Hypothalamus (tissue), 51 donors: ENCODE data around the gene DBX1.
"Not testable (repeated sequence)": the region's sequence is repeated elsewhere in the genome, so short reads cannot be mapped to it uniquely, and the experiment has no call there.

Experiments
- DNase-seq, 51 donors: peaks; one replicate each; lab custom pipeline; 2025; lab: John Stamatoyannopoulos, UW

The DBX1 gene

DNA sequence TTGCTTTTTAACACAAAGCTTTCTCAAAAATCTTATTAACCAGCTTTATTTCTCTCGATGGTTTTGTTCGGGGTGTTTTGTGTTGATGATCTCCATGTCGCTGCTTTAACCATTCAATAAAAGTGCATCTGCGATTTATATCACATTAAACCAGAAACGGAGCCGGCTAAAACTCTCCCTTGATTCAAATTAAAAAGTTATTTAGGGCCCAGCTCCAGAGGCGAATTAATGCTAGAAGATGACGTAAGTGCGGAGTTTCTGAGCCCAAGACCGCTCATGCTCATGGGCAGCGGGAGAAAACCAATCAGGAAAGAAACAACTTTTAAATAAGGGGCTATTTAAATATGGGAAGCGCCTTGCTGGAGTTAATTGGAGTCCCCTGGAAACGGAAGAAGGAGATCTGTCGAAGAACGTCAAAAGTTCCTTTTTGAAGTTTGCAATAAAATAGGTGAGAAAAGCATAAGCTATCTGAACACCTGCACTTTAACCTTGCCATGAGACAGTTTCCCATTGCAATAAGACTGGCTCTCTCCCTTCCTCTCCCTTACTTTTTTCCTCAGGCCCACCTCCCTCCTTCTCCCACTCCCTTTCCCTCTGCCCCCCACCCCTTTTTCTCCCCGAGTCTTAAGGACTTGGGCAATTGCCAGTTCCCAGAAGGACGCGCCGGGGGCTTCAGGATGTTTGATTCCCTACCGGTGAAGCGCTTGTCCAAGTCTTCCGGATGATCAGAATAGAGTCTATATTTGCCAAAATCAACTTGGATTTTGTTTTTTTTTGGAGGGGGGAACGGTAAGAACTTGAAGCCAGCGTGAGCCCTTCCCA is 1.9 kb upstream of the DBX1 start:
- no peak for DNase-seq

DNA sequence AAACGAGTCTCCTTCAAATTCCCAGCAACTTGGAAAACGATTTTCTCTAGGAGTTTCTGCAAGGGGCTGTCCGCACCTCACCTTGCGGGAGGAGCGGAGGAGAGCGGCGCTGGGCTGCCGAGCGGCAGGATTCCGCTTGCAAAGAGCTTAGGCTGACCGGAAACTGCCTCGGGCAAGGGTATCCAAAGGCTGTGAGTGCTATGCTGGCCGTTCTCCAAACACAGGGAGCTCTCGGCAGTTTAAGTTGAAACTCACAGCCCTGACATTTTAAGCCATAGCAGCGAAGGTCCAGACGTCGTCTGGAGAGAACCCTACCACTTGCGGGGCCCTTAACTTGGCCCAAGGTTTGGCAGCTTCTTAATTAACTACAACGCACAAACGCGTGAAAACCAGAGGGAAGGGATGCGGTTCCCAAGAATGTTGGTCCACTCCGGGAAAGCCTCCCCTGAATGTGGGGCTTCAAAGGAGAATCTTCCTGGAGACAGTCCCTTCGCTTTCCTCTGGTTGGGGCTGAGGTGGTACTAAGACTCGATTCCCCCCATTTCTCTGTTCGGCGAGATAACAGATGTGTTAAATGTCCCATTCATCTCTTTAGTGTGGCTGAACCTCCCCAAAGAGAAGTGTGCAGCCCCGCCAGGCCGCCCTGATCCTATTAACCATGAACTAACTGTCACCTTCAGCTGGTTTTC is 1.1 kb upstream of the DBX1 start:
- no peak for DNase-seq

DNA sequence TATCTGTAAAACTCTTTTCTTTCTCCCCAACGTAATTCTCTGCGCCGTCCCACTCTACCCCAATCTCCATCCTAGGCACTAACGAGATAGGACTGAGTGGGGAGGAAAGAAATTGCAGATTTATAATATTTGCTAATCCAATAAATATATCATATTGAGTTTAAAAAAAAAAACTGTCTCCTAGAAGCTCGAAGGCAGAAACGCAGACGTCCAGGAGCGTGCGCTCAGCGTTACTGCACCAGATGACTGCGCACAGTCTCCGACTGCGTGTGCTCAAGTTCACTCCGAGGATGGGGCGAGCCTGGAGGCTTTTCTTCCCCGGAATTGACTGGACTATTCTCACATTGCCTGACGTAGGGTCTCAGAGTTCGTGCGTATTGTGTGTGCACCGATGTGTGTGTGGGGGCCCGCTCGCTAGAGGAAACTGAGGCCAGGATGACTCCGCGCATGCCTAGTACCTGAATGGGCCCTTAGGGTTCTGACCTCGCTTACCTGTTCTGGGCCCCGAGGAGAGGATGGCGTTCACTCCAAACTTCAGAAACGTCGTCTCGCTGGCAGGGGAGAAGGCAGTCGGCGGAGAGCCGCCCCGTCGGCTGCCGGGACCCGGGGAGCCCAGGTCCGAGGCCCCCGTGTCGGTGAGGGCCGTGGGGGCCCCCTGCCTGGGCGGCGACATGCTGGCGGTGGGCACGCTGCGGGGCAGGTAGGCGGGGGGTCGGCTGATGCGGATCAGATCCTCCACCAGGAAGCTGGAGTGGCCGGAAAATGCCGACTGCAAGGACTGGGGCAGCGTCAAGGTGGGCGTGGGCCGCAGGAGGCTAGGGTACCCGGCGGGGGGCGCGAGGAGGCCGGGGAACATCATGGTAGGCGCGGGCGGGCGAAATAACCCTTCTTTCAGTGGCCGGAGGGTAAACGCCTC is 551 bp downstream of the DBX1 start:
- DNase-seq: no peak

DNA sequence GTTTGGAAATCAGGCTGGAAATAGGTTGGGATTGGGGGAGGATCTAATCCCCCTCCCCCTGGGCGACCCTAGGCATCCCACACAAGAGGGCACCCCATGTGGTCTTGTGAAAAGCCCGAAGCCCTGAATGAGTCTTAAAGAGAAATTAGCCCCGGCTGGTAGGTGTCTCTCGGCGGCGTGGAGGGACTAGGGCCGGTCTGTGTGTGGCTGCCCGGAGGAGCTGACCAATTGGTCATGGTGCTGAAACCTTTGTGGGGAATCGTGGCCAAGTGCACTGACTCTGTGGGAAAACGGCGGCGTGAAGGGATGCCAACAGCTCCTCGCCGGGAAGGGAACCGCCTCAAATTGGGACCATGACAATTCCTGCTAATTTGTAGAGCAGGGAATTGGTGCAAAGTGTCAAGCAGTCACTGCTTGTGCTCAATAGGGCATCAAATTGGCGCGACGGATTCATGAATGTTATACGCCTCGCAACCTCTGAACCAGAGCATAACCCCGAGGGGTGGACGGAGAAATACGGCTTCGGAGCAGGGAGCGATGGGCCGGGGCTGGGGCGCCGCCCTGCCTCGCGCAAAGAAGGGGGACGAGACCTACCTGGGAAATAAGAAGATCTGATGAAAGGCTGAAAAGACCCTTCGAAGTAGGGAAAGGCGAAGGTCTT is 1.5 kb downstream of the DBX1 start:
- DNase-seq: peak in 21 of 51 donors; percentile 2 to 38 (median 10)

DNA sequence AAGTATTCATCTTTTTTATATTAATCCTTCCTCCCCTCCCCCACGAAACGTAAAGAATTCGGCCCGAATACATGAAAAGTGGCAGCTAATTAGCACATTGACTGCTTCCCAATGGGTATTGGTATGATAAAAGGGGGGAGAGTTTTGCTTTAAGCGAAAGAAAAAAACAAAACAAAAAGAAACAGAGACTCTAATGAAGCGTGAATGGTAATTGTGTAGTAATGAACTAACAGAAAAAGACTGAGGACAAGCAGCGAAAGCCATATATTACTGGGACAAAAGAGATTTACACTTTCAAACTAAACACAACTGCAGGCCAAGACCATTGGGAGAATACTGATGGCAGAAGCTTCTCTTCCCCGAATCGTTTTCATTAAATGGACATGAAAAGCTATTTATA is 2.5 kb downstream of the DBX1 start:
- no peak for DNase-seq

DNA sequence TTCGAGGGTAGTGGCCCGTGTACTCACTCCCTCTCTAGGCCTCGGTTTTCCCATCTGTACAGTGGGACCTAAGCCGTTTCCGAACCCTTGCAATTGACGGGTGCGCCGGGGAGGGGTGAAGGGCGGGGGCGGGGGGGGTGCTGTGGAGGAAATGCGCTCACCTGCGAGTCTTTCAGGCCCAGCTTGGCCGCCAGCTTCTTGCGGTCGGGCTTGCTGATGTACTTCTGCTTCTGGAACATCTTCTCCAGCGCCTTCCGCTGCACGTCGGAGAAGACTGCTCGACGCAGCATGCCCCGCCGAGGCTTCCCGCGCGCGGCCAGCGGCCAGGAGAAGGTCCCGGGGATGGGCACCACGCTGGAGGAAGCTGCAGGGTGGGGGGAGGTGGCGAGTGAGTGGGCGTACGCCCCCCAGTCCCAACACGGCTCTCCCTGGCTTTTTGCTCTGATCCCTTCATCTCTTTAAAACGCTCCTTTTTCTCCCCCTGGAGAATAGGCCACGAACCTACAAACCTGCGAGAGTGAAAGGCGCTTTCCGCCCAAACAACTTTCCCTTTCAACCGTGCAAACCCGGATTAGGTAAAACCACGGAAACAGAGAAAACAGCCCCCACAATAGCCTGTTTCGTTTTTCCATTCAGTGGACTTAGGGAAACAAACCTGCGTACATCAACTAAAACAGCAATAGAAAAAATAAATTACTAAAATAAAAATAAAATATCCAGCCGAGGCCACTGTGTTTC is 3.2 kb downstream of the DBX1 start:
- DNase-seq: no peak

DNA sequence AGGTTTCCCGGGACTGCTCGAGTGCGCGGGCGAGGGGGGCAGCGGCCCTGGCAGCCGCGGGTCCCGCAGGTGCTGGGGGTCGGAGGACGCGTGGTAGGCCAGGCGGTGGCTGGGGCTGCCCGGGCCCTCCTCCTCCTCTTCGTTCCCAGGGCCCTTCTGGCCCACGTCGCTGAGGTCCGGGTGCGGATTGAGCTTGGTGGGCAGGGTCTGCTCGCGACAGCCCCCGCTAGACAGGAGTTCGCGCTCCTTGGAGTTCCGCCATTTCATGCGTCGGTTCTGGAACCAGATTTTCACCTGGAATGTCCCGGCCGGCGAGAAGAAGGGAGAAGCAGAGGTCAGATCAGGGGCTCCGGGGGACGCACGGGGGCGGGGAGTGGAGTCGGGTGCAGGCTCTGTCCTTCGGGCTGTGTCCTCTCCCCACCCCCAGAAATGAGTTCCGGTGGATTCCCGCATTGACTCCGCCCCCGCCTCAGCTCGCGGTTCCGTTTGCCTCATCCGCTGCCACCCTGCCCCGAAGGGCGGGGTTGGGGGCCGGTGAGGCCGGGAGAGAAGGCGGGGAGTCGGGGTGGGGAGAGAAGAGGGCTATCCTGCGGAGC is 3.9 kb downstream of the DBX1 start:
- DNase-seq: no peak

DNA sequence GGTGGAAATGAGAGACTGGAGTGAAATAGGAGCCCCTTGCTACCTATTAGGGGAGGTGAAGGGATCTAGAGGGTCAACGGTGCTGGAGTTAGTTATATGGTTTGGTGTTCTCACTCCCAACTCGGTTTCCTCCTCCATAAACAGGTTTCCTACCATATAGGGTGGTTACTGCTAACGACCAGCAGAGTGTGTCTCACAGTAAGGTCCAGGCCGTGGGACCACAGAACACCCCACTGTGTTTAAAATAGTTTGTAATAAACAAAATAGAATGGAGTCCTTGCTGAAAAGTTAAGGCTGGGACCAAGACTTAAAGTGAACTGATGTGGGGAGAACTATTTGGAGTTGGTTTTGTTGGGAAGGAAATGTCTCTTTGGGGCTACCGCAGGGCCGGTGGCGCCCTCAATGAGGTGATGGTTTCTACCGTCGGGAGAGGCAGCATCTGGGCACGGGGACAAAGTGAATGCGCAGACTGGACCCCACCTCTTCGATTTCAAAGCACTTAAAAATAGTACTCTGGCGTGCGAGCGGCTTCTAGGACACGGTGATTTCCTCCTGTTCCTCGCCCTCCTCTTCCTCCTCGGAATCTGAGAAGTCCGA is 4.5 kb downstream of the DBX1 start:
- no peak for DNase-seq

DNA sequence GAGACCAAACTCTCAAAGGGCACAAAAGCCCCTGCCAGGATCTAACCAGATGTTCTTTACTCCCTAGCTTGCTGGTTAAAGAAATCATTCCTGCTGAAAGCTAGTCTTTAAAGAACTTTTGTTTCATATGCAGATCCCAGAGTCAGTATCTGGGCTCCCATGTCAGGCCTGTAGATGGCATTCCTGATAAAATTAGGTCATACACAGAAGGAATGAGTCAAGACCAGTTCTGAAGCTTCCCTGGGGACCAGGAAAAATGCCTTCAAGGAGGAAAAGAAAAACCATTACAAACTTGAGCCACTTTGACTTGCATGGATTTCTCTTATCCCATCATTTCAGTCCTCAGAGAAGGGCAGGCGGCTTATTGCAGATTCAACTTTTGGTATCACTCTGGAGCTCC is 5.9 kb downstream of the DBX1 start:
- no peak for DNase-seq

DNA sequence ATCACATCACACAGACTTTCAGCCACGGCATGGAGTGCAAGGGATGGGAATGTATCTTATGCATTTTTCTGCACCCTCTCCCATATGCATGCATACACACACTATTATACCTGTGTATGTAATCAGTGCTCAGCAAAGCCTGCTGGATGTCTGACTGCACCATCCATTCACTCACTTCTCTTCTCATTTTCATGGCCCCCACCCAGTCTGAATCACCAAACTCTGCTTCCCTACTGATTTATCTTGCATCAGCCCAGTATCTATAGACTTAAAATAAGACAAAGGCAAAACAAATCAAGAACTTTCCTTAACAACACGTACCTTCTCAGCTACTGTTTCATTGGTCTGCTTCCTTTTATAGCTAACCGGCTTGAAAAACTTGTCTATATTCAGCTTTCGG is 21.6 kb downstream of the DBX1 start:
- DNase-seq: no peak

DNA sequence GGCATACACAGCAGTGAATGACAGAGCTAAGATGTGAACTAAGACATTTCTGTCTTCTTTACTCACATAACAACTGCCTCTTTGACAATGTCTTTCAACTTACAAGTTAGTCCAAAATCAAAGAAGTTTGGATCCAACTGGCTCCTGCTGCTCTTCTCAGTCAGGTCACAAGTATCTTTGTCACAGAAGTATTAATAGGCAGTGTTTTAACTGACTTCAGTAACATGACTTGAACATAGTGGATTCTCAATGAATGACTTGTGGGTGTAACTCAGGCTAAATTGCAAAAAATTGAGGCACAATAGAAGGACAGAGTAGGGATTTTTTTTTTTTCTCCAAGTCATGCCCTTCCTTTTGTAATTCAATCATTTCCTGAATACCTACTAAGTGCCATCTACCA is 22.6 kb downstream of the DBX1 start:
- no peak for DNase-seq

DNA sequence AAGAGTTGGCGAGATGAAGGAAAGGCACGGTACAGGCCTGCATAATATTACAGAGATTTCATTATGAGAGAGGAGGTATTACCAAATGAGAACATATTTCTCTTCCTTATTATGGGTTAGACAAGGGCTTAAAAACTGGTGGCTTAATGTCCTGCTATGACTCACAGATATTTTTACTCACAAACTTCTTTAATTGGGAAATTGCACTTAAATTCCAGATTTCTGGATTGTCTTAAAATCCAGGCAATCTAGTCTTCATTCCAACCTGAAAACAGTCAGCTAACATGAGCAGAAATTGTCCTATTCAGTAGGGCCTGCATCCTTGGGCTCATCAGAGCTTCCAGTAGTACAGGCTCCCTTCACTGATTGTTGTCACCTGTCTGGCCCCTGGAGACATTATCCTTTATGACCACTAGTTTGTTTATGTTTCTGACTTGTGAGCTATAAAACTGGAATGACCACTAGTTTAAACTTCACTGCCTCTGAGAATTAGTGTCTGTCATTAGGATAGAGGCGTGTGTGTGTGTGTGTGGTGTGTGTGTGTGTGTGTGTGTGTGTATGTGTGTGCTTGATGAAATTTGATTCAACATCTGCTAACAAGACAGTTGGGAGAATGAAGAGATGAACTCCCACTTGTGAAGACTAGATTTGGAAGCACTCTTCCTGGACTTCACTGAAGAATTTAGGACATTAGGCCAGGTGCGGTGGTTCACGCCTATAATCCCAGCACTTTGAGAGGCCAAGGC is 25.1 kb downstream of the DBX1 start:
- no peak for DNase-seq

DNA sequence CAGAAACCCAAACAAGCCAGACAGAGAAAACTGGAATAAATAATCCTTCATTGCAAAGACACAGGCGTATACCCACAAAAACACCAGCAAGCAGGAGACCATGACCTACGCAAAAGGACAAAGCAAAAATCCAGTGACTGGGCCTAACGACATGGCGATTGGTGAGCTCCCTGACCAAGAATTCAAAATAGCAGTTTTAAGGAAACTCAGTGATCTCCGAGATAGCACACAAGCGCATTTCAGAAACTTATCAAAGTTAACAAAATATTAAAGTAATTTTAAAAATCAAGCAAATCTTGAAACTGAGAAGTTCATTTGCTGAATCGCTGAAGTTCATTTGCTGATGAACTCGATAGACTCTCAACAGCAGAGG is 27.6 kb downstream of the DBX1 start:
- peak in 1 of 51 donors; percentile 22 for DNase-seq

DNA sequence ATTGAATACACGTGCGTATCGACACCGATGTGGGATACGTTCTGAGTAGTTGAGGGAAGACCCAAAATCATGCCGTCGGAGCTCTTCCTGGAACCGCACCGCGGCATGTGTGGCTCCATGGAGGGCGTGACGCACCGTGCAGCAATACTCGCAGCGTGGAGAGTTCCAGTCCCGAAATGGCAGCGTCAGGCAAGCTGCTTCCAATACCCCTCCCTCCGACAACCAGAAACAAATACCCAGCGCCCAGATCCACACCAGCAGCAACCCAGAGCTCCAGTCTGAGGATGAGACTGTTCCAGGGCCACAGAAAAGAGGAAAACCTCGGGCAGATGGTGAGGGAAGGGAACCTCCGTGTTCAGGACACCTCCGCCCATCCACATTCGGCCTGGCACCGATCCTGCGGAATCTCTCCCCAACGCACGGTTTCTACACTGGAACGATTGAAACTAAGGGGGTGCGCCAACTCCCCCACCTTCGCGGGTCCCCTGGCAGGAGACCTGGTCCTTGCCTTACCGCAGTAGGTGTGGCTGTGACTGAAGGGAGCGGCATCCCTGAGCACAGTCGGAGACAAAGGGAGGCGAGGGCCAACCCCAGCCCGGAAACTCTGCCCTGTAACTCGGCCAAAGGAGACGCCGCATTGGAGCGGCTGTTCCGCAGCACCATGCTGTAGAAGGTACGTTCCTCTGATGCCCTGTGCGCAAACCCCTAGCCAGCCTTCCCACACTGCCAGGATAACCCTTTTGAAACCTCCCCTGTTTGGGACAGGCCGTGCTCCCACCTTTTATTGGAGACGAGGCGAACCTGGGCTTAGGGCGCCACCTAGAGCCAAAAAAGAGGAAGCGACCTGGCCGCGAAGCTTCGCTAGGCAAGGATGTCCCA is 28.2 kb downstream of the DBX1 start:
- DNase-seq: peak in 31 of 51 donors; percentile 6 to 66 (median 34)

DNA sequence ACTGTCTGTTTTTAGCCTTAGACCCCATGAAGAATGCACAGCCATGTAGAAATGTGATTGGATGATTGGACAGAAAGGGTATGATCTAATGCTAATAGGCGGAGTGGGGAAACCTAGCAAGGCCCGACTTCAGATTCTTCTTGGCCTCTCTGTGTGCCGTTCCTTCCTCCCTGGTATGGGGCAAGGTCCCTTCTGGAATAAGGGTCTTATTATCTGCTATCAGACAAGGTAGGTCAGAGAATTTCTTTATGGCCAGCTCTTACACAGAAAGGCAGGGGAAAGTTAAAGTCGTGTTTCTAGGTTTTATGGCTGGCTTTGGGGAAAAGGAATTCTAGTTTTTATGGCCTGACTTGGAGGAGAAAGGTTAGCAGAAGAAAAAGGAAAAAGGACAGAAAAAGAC is 30.6 kb downstream of the DBX1 start:
- no peak for DNase-seq

DNA sequence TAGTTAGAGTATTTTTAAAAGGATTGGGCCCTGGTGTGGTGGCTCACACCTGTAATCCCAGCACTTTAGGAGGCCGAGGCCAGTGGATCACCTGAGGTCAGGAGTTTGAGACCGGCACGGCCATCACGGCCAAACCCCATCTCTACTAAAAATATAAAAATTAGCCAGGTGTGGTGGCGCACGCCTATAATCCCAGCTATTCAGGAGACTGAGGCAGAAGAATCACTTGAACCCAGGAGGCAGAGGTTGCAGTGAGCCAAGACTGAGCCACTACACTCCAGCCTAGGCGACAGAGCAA is 31.8 kb downstream of the DBX1 start:
- not testable (repeated sequence) for DNase-seq

DNA sequence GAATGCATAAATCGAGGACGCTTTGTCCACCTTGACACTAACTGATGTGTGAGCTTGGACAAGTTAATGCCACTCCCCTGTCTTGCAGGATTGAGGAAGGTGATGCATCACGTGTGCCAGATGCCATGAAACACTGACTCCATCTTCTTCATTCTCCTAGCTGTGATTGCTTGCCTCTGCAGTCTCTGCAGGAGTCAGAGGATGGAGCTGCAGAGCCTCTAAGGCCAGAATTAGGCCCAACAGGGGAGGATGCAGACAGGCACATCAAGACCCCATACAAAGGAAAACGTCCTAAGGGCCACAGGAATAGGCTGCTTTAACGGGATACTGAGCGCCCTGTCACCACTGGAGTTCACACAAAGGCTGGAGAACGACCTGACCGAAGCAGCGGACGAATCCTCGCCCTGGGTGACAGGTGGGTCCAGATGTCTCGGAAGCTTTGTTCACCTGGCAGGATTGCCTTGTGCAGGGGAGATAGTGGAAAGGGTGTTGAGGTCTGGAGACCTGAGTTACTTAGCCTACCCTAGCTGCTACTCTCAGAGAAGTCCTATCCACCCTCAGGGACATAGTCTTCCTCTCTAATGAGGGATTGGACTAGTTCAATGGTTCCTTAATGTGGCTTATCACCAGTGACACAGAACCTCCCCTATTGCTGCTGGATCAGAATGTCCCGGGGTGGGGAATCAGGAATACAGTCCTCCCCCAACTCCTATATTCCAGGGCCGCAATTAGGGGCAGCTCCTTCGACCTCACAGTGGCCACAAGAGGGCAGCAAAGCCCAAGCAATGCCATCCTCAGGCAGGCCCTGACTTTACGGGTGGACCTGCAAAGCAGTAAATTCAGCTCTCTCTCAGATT is 32.4 kb downstream of the DBX1 start:
- peak in 48 of 51 donors; percentile 18 to 88 (median 60) for DNase-seq
